Endothelial cell of umbilical vein (primary cell): ENCODE results near the gene UST. TPM values are rescaled to one million over a fixed set of nuclear protein-coding genes. Genes with fewer than 3 reads are reported as not detected.

Source experiments
- BruUV-seq: library from RNA; stranded (reverse); fragments of 400-500 nt; replicated peaks from 2 replicates; lab custom pipeline; 2021; lab: Mats Ljungman, UMichigan
- CTCF ChIA-PET: fragments of 300-600, 350-600 bp; sonication (Branson Sonifier 250); formaldehyde crosslinking; loops from one replicate; lab custom pipeline; 2021; ENCODE audit warnings: antibody characterized with exemption, inconsistent platforms; lab: Charles Lee
- POLR2A ChIA-PET: fragments of 300-600, 350-600 bp; sonication (Branson Sonifier 250); formaldehyde crosslinking; loops from one replicate; lab custom pipeline; 2021; ENCODE audit warnings: antibody characterized with exemption, inconsistent platforms; lab: Charles Lee
- DNase-seq: peaks from one replicate; pipeline ENCODE4 v3.0.0-alpha.2; 2011; ENCODE audit warnings: low read depth, low spot score
- FAIRE-seq: peaks from 2 replicates; lab custom pipeline; 2011; peaks lifted over from hg19 to GRCh38; lab: Jason Lieb, UNC
- H2AFZ ChIP-seq: 2 replicates; pipeline ENCODE4 v1.6.0; 2012; ENCODE audit warnings: low read depth, low read length, control low read depth, inconsistent platforms
- H3K27ac ChIP-seq: 2 replicates; pipeline ENCODE4 v1.5.1; 2011; ENCODE audit warnings: low read depth, mild to moderate bottlenecking, control low read depth, low read length, moderate library complexity; ENCODE audit not compliant: insufficient read depth
- H3K27me3 ChIP-seq, 2 experiments: 2 replicates each; pipeline versions ENCODE4 v1.6.0 to v1.6.1; 2011; ENCODE audit warnings: low read length in 2 of 2, mixed read lengths in 1 of 2; ENCODE audit not compliant: control insufficient read depth in 2 of 2, insufficient read depth in 2 of 2
- H3K36me3 ChIP-seq, 2 experiments: 2 replicates in 1 of 2; 3 replicates in 1 of 2; pipeline ENCODE4 v1.5.1; 2011; ENCODE audit warnings: low read length in 2 of 2, mild to moderate bottlenecking in 1 of 2, moderate library complexity in 1 of 2; ENCODE audit not compliant: control insufficient read depth in 2 of 2, insufficient read depth in 2 of 2; ENCODE audit errors: extremely low read depth in 1 of 2
- H3K4me1 ChIP-seq: 3 replicates; pipeline ENCODE4 v1.5.1; 2011; ENCODE audit warnings: mild to moderate bottlenecking, low read length; ENCODE audit not compliant: control insufficient read depth, insufficient read depth; ENCODE audit errors: extremely low read depth
- H3K4me2 ChIP-seq: 2 replicates; pipeline ENCODE4 v1.6.1; 2011; ENCODE audit warnings: low read length, control low read depth, mixed read lengths; ENCODE audit not compliant: insufficient read depth
- H3K4me3 ChIP-seq, 3 experiments: fragments of 200-600 bp in 1 of 3; sonication (generic), shearing (Covaris generic) in 1 of 3; replicated peaks in 1 of 3; 2 replicates each; pipeline ENCODE4 v1.5.1; 2011 to 2016; ENCODE audit warnings: control low read depth in 3 of 3, low read length in 3 of 3, mild to moderate bottlenecking in 2 of 3, inconsistent platforms in 1 of 3, low read depth in 1 of 3, moderate library complexity in 1 of 3; ENCODE audit not compliant: insufficient read depth in 1 of 3
- H3K79me2 ChIP-seq: 2 replicates; pipeline ENCODE4 v1.6.0; 2012; ENCODE audit warnings: low read length, inconsistent platforms; ENCODE audit not compliant: control insufficient read depth, insufficient read depth
- H3K9ac ChIP-seq: replicated peaks from 2 replicates; pipeline ENCODE3; 2011; ENCODE audit warnings: low read length, control low read depth; ENCODE audit not compliant: insufficient read depth; ENCODE audit errors: extremely low read depth
- H3K9me1 ChIP-seq: replicated peaks from 3 replicates; pipeline ENCODE4 v1.6.0; 2011; ENCODE audit warnings: mild to moderate bottlenecking, low read length; ENCODE audit not compliant: control insufficient read depth, insufficient read depth; ENCODE audit errors: extremely low read depth
- H3K9me3 ChIP-seq: replicated peaks from 2 replicates; pipeline ENCODE4 v1.5.1; 2012; ENCODE audit warnings: low read length, inconsistent platforms; ENCODE audit not compliant: control insufficient read depth, insufficient read depth
- H4K20me1 ChIP-seq: replicated peaks from 2 replicates; pipeline ENCODE3; 2011; ENCODE audit warnings: mild to moderate bottlenecking, low read length; ENCODE audit not compliant: control insufficient read depth, insufficient read depth; ENCODE audit errors: extremely low read depth
- CTCF ChIP-seq, 2 donors: IDR thresholded peaks; 1 replicate in 1 of 2; 2 replicates in 1 of 2; pipeline ENCODE4 v1.5.1; 2011; ENCODE audit warnings: low read length in 2 of 2, mild to moderate bottlenecking in 2 of 2, moderate library complexity in 2 of 2, control low read depth in 1 of 2, inconsistent platforms in 1 of 2, low read depth in 1 of 2; ENCODE audit not compliant: insufficient read depth in 1 of 2; ENCODE audit errors: extremely low read depth in 1 of 2
- GATA2 ChIP-seq: IDR thresholded peaks from 2 replicates; pipeline ENCODE4 v1.7.0; 2011; ENCODE audit warnings: low read depth, mild to moderate bottlenecking, moderate library complexity, mixed read lengths, low read length; ENCODE audit not compliant: insufficient read length, insufficient read depth
- MAX ChIP-seq: IDR thresholded peaks from 2 replicates; pipeline ENCODE4 v1.6.1; 2011; ENCODE audit not compliant: insufficient read depth, insufficient read length
- dilution Hi-C: fragments of 300-500 bp; cut with MboI; formaldehyde crosslinking; loops from one replicate; pipeline ENCODE4 v1.15.0; 2019; ENCODE audit warnings: low sequenced_read_pairs; ENCODE audit not compliant: extremely low pct_ligation_motif_present
- intact Hi-C: fragments of 100-400 bp; cut with micrococcal nuclease; formaldehyde crosslinking; loops from one replicate; pipeline ENCODE4 v1.10.0; 2022
- polyA plus RNA-seq, 4 experiments: library from polyadenylated mRNA; depleted of rRNA in 3 of 4; stranded (reverse) in 3 of 4; unstranded in 1 of 4; fragments of >200 nt; gene quantifications; 2 replicates each; pipeline versions ENCODE4 v1.2.1 to v1.2.3, GENCODE V29; 2011 to 2012; ENCODE audit warnings: missing spikeins in 1 of 4
- total RNA-seq: library from RNA; stranded (reverse); gene quantifications from 2 replicates; pipeline ENCODE4 v1.2.3, GENCODE V29; 2021

UST gene
- total and polyA plus RNA-seq, 2 donors (not counting 3 experiments of a cell fraction or from before 2014, with no cell fraction given), result 0.26 to 0.84 TPM

- H4K20me1 ChIP-seq, result no peaks in the 10 kb centered on the region
- H3K27ac ChIP-seq, result no peak overlapping the region
- H3K27me3 ChIP-seq, result peaks cover 4 to 13% of the 10 kb centered on the region in 2 experiments
- H3K4me2 ChIP-seq, result no peak overlapping the region
- dilution Hi-C loops (no loop called here), intact Hi-C loops (no loop called here)
- no peaks in the 10 kb centered on the region for H3K79me2 ChIP-seq
- BruUV-seq, result no TSS peak
- FAIRE-seq (no peak), DNase-seq (no peak)
- no peak overlapping the region for H3K4me3 ChIP-seq
- H3K9ac ChIP-seq, result no peak overlapping the region
- ChIA-PET POLR2A (no interaction called here), CTCF (no interaction called here)
- no peaks in the 10 kb centered on the region for H3K9me1 ChIP-seq
- H3K9me3 ChIP-seq, result no peaks in the 10 kb centered on the region
- no peaks in the 10 kb centered on the region for H3K36me3 ChIP-seq
- TF ChIP-seq CTCF (IDR thresholded peaks at IDR 0.05; ENCODE audit: extremely low read depth in 1 of 2, insufficient read depth in 1 of 2, low read depth in 1 of 2, low read length in 2 of 2), result no peak
- no peaks in the 10 kb centered on the region for H3K4me1 ChIP-seq
- H2AFZ ChIP-seq, result no peak overlapping the region
These were observed 351.0 kb downstream of the UST start for GRCh38 chr6:149097794-149098193.

DNA sequence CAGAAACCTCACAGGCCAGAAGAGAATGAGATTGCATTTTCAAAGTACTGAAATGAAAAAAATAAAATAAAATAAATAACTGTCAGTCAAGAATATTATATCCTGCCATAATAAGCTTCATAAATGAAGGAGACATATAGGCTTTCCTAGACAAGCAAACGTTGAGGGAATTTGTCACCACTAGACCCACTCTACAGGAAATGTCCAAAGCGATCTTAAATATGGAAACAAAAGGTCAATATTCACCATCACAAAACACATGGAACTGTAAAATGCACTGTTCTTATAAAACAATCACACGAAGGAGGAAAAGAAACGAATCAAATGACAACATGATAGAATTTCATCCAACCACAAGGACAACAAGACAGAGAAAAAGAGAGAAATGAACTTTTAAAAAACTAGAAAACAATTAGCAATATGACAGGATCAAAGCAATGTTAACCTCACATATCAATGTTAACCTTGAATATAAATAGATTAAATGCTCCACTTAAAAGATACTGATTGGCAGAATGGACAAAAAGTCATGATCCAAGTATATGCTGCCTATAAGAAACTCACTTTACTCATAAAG is 352.0 kb downstream of the UST start:
- no peaks in the 10 kb centered on the region for H4K20me1 ChIP-seq
- no peaks in the 10 kb centered on the region for H3K36me3 ChIP-seq
- no peaks in the 10 kb centered on the region for H3K9me3 ChIP-seq
- H3K4me2 ChIP-seq, result no peak overlapping the region
- no peaks in the 10 kb centered on the region for H3K79me2 ChIP-seq
- BruUV-seq, result no TSS peak
- dilution Hi-C loops (no loop called here), intact Hi-C loops (no loop called here)
- no peak overlapping the region for H3K9ac ChIP-seq
- H2AFZ ChIP-seq, result no peak overlapping the region
- FAIRE-seq, result no peak
- no peak overlapping the region for H3K4me3 ChIP-seq
- H3K4me1 ChIP-seq, result no peaks in the 10 kb centered on the region
- H3K27ac ChIP-seq, result no peak overlapping the region
- no peaks in the 10 kb centered on the region for H3K9me1 ChIP-seq
- ChIA-PET POLR2A (no interaction called here), CTCF (interaction anchor here (0.7 kb wide), 1 partner anchor 333 kb away, joined by 3 read pairs; no protein-coding TSS in a partner anchor)
- no peak for DNase-seq
- TF ChIP-seq CTCF (IDR thresholded peaks at IDR 0.05; ENCODE audit: extremely low read depth in 1 of 2, insufficient read depth in 1 of 2, low read depth in 1 of 2, low read length in 2 of 2) (no peak), MAX (no peak), GATA2 (no peak)
- peaks cover 3 to 13% of the 10 kb centered on the region in 2 experiments for H3K27me3 ChIP-seq
